Heart left ventricle (tissue), 16 donors: Measurements from ENCODE around the gene APIP. TPM values are rescaled to one million over a fixed set of nuclear protein-coding genes. Genes with fewer than 3 reads are reported as not detected.
A peak's percentile ranks its signal among the peaks of the same experiment; 100 is the strongest.

Experiments used
- ATAC-seq, 4 donors: fragments of 200-7000 bp; cut with Tn5 transposase; one replicate each; pipeline ENCODE4 v1.9.1; 2020 to 2022; ENCODE audit warnings: moderate library complexity in 4 of 4, mild to moderate bottlenecking in 3 of 4, moderate number of reproducible peaks in 1 of 4
- DNase-seq, 5 donors: peaks; one replicate each; pipeline ENCODE4 v3.0.0-alpha.2; 2020
- H3K27ac ChIP-seq, 12 donors: fragments of 200-600 bp; sonication (generic) in 4 of 12; one replicate each; pipeline versions ENCODE4 v1.5.0 to v1.8.0; 2016 to 2022; ENCODE audit warnings: mild to moderate bottlenecking in 2 of 12
- H3K27me3 ChIP-seq, 9 donors: fragments of 200-600 bp; sonication (generic) in 2 of 9; one replicate each; pipeline versions ENCODE4 v1.5.1 to v1.8.0; 2016 to 2022; ENCODE audit warnings: mild to moderate bottlenecking in 3 of 9
- H3K36me3 ChIP-seq, 9 donors: fragments of 200-600 bp; sonication (generic) in 2 of 9; one replicate each; pipeline versions ENCODE4 v1.5.0 to v1.8.0; 2018 to 2022; ENCODE audit warnings: mild to moderate bottlenecking in 2 of 9
- H3K4me1 ChIP-seq, 12 donors: fragments of 200-600 bp; sonication (generic) in 4 of 12; one replicate each; pipeline versions ENCODE4 v1.5.0 to v1.8.0; 2016 to 2022; ENCODE audit warnings: mild to moderate bottlenecking in 3 of 12
- H3K4me3 ChIP-seq, 12 donors: fragments of 200-600 bp; sonication (generic) in 4 of 12; one replicate each; pipeline versions ENCODE4 v1.5.0 to v1.8.0; 2017 to 2022; ENCODE audit warnings: mild to moderate bottlenecking in 9 of 12, moderate library complexity in 4 of 12
- H3K9me3 ChIP-seq, 12 donors: fragments of 200-600 bp; sonication (generic) in 4 of 12; one replicate each; pipeline versions ENCODE4 v1.5.0 to v1.8.0; 2016 to 2022; ENCODE audit warnings: mild to moderate bottlenecking in 1 of 12
- CTCF ChIP-seq, 12 donors: fragments of 200-600 bp; sonication (generic) in 4 of 12; IDR thresholded peaks; one replicate each; pipeline versions ENCODE4 v1.5.0 to v1.8.0; 2018 to 2022; ENCODE audit warnings: antibody characterized with exemption in 12 of 12, mild to moderate bottlenecking in 5 of 12
- POLR2A ChIP-seq, 2 donors: fragments of 450-650 bp; IDR thresholded peaks; one replicate each; pipeline ENCODE4 v1.6.1; 2017; ENCODE audit warnings: antibody characterized with exemption in 2 of 2, mild to moderate bottlenecking in 2 of 2, moderate library complexity in 2 of 2
- WGBS, 4 donors: extraction: QIAGEN DNeasy Blood & Tissue Kit in 2 of 4; methylation state at CpG; one replicate each; pipeline versions ENCODE4 v1.1.5 to v1.1.7; 2013 to 2018; 5-methylcytosine and 5-hydroxymethylcytosine counted together
- intact Hi-C, 10 donors: fragments of 100-400 bp; cut with DNase I; formaldehyde crosslinking; loops; one replicate each; pipeline versions ENCODE4 v1.11.1 to v1.14.2; 2022
- polyA plus RNA-seq, 2 donors: library from polyadenylated mRNA; stranded (reverse); fragments of 200-250 nt; gene quantifications; one replicate each; pipeline ENCODE4 v1.2.3, GENCODE V29; 2013
- total RNA-seq, 9 donors: library from RNA; depleted of rRNA in 2 of 9; stranded (reverse); fragments of >200 nt in 2 of 9; fragmentation: NEBNext Ultra II Directional in 3 of 9; extraction: Animal tissue kit (Norgen Biotek cat#: 25700) in 3 of 9; gene quantifications; one replicate each; pipeline versions ENCODE4 v1.1.0 to v1.2.4, GENCODE V29; 2016 to 2023
- donor health status: ischemic (EF 13 %, LVEDD 7.1; RV severe dilation, severe dysfunction).
- donor health status: healthy with polysubstance abuse.
- donor health status: DM: no; HTN: yes; CAD: no.
- donor health status: DM: no; HTN: no; CAD: no.
- donor health status: ischemic (EF 25% LVEDD 6.9; RV normal size, moderate dysfunction).
- donor health status: ischemic (EF 25% LVEDD 5.7; RV mildly dilated, moderate dysfunction).
- donor health status: healthy.
- donor health status: DM: yes; HTN: yes; CAD: no.
- donor health status: ischemic (EF 35%, LVEDD 5.7; RV mildly dilated, moderate dysfunction).
- donor health status: nonischemic (EF 11% LVEDD 7.7; RV severe dilation, severe dysfunction).
- donor health status: DM: yes; HTN: yes; CAD: no.
- donor health status: PGD.
- donor health status: ischemic (EF 29% LVEDD 5.4; RV normal size, mild dysfunction).
- donor health status: nonischemic (EF 23%, LVEDD 6.1; RV moderate dilation, normal function).

APIP gene
- total and polyA plus RNA-seq, 11 donors = 15.8 to 35.3 (median 25.7) TPM

- Histone ChIP-seq H3K36me3 (peaks cover 0 to 8% (median 0%) of the 10 kb centered on the region in 9 donors), H3K27me3 (no peaks in the 10 kb centered on the region), H3K9me3 (peaks cover 0 to 17% (median 7%) of the 10 kb centered on the region in 12 donors), H3K4me3 (no peak overlapping the region), H3K27ac (no peak overlapping the region), H3K4me1 (peaks cover 0 to 21% (median 6%) of the 10 kb centered on the region in 12 donors)
- intact Hi-C loops = no loop called here
- ATAC-seq (peak in 3 of 4 donors; percentile 44 to 75 (median 68)), DNase-seq (no peak)
- TF ChIP-seq POLR2A (IDR thresholded peaks at IDR 0.05) (no peak), CTCF (IDR thresholded peaks at IDR 0.05) (no peak)
- WGBS, 4 donors = 50 to 61% (median 54%) methylated on average over 4 of the region's 4 CpGs
Observed at GRCh38 chr11:34940026-34940677, 24.0 kb upstream of the APIP start.

GRCh38 chr11:34938611-34939010 lies 22.4 kb upstream of the APIP start:
- H3K27ac ChIP-seq = no peak overlapping the region
- no peak for DNase-seq
- WGBS, 4 donors = 24 to 40% (median 36%) methylated on average over 1 of the region's 1 CpG
- H3K4me3 ChIP-seq = no peak overlapping the region
- H3K36me3 ChIP-seq = peaks cover 0 to 15% (median 0%) of the 10 kb centered on the region in 9 donors
- intact Hi-C loops = no loop called here
- H3K4me1 ChIP-seq = peaks cover 0 to 21% (median 6%) of the 10 kb centered on the region in 12 donors
- H3K9me3 ChIP-seq = peaks cover 0 to 2% (median 0%) of the 10 kb centered on the region in 12 donors
- no peaks in the 10 kb centered on the region for H3K27me3 ChIP-seq
- TF ChIP-seq POLR2A (IDR thresholded peaks at IDR 0.05) (no peak), CTCF (IDR thresholded peaks at IDR 0.05) (no peak)
- ATAC-seq = no peak

GRCh38 chr11:34936945-34937629 lies 20.9 kb upstream of the APIP start:
- WGBS, 4 donors = 92 to 97% (median 94%) methylated on average over 6 of the region's 6 CpGs
- ATAC-seq (no peak), DNase-seq (no peak)
- TF ChIP-seq CTCF (IDR thresholded peaks at IDR 0.05) (no peak), POLR2A (IDR thresholded peaks at IDR 0.05) (no peak)
- peaks cover 0 to 30% (median 6%) of the 10 kb centered on the region in 9 donors for H3K36me3 ChIP-seq
- H3K4me1 ChIP-seq = peaks cover 0 to 21% (median 6%) of the 10 kb centered on the region in 12 donors
- H3K27ac ChIP-seq = no peak overlapping the region
- H3K4me3 ChIP-seq = no peak overlapping the region
- no peaks in the 10 kb centered on the region for H3K9me3 ChIP-seq
- intact Hi-C loops = no loop called here
- H3K27me3 ChIP-seq = no peaks in the 10 kb centered on the region
